Right renal cortex interstitium (tissue), 3 donors: ENCODE results near the gene KCNN3. TPM values are rescaled to one million over a fixed set of nuclear protein-coding genes. Genes with fewer than 3 reads are reported as not detected.

Experiments used
- DNase-seq, 3 donors: peaks; one replicate each; pipeline ENCODE4 v3.0.0-alpha.2; 2013; ENCODE audit warnings: low read depth in 3 of 3, low spot score in 2 of 3
- polyA plus RNA-seq, 3 donors: library from polyadenylated mRNA; unstranded; fragments of 120-200 nt; gene quantifications; one replicate each; pipeline ENCODE4 v1.2.1, GENCODE V29; 2013; ENCODE audit not compliant: insufficient read length in 3 of 3

Gene KCNN3
- polyA plus RNA-seq, 3 donors, result 2.0 to 2.8 (median 2.4) TPM

DNA sequence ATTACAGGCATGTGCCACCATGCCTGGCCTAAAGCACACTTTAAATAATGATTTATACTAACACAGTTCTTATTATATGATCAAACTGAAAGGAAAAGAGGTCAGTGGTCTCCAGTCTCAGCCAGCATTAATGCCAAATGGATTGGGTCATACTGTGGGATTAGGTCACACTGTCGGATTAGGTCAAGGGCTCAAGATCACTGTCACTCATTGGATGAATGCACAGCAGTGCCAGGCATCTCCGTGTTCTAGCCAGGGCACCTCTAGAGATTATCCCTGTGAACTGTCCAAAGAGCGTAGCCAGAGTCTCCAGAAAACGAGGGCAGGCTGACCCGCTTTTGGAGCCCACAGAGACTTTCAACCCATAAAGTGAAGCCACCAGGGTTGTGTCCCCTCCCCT is 70.9 kb downstream of the KCNN3 start:
- DNase-seq, result no peak

DNA sequence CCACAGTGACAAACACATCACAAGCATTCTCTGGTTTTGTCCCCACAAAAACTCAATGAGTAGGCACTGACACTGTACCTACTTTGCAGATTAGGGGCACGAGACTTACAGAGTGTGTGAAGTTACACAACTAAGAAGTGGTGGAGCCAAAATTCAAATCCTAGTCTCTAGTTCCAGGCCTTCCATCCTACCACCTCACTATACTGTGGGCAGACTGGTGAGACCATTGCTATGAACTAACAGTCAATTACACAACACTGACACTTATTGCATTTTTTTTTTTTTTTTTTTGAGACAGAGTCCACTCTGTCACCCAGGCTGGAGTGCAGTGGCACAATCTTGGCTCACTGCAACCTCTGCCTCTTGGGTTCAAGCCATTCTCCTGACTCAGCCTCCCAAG is 71.4 kb downstream of the KCNN3 start:
- no peak for DNase-seq

DNA sequence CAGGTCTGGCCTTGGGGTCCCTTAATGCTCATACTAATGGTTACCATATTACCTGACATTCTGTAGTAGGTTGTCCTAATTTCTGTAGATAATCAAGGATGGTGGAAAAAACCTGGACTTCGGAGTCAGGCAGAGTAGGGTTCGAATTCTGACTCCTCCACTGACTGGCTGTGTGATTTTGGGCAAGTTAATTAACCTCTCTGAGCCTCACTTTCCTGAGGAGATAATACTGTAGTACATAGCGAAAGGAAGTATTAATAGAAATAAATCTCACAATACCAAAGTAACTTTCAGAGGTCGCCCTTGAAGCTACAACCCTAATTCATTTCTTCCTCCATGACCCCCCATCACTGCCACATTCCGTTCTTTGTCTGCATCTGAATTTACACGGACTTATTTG is 72.9 kb downstream of the KCNN3 start:
- DNase-seq, result no peak

DNA sequence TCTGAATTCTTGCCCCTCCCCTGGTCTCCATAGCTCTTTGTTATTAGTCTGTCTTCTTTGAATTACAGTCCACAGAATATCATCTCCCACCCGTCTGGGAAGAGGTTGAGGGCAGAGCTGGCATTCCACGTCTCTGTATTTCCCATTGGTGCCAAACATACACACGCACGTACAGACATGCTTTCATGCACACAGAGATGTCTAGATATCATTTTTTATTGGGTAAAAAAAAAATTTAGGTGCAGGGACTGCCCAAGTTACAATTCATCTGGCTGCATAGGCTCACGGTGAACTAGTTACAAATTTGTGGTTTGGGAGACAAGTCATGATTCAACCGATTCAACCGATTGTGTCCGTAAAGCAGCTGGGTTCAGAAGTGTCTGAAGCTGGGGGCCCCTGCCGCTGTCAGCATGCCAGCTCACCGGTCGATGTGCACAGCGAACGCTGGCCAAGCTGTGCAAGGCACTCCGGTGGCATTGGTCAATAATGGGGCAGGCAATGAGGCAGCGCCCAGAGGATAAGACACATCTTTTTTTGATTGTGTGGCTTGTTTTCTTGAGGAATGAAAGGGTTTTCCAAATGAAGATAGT is 73.7 kb downstream of the KCNN3 start:
- DNase-seq, result no peak

DNA sequence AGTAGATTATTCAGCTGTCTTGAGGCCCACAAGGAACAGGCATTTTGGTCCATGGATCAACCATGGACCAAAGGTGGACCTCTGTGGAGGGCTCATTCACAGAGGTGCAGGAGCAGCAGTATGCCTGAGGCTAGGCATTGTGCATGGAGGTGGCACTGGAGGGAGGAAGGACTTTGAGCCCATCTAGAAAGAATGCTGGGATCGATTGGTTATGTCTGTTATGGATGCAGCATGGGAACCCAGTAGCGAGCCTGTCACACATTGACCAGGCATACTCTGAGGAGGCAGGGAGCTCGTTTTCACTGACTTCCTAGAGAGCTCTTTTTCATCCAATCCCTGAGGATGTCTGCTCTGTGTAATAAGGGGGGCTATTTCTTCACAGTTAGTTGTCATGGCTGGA is 75.5 kb downstream of the KCNN3 start:
- DNase-seq, result no peak

DNA sequence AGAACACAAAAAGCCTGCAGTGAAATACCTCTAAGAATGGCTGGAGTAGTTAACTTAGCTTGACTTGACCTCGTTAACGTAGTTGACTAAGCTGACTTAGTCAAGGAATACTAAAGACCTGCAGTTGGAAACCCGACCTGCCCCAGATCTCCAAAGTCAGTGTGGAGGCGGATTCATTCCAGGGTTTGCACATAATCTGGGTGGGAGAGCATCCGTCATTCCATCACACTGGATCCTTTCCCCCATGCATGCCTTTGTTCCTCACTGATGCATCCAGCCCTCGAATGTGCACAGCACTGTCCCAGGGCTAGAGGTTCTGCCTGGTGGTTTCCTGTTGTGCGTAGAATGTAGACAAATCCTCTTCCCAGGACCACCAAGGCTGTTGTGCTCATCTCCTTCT is 76.4 kb downstream of the KCNN3 start:
- DNase-seq, result no peak

DNA sequence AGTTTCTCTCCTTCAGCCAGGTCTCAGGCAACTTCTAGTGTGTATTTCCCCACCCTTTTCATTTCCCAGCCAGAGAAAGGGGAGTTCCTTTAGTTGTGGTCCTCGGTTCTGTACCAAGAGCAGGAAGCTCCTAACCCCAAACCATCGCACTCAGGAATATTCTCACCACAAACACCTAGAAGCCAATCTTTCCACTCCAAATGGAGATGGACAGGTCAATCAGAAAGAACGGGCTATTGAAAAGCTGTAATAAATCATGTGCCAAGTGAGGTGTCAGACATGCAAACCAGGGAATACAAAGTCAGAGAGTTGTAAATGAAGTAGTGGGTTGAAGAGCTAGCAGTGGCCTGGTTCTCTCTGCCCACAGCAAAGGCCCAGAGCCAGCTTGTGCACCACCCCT is 77.2 kb downstream of the KCNN3 start:
- DNase-seq, result no peak

DNA sequence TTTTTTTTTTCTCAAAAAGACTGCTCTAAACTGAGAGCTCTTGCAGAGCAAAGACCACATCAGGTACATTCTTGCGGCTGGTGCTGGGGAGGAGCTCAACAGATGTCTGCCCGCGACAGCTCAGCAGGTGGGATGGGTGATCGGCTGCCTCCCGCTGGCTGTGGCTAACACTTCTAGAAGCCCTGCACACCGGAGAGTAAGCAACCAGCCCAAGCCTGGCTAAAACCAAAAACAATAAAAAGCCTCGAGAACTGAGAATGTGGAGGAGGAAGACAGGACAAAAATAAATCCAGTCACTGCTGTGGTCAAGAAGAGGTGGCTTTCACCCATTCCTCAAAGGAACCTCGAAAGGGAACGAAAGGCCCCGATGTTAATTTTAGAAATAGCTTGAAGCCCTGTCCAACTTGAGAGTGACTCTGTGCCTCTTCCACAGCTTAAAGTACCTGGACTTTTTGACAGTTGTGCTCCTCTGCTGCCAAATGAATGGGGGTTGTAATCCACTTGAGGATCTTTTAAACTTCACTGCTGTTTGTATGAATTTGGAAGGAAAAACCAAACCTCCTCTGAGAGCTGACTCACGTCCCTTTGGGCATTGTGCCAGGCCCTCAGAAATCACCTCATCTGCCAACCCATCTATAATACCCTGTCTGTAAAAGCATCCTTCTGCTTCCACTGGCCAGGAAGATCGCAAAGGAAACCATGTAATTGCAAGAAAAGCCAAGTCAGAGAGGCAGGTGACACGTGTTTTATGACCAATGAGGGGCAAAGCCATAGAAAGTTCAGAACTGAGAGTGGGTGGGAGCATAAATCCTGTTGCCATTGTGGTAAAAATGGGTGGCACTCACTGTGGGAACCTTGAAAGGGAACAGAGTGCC is 78.6 kb downstream of the KCNN3 start:
- no peak for DNase-seq

DNA sequence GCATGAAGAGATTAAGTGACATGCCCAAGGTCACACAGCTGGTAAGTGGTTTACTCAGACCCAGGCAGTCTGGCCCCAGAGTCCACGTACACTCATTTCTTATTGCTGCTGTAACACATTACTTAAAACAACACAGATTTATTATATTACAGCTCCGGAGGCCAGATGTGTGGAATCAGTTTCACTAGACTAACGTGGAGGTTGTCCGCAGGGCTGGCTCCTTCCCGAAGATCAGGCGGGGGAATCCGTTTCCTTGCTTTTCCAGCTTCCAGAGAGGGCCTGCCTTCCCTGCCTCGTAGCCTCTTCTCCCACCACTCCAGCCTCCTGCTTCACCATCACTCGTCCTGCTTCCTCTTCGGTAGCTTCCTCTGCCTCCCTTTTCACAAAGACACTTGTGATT is 81.2 kb downstream of the KCNN3 start:
- DNase-seq, result no peak

DNA sequence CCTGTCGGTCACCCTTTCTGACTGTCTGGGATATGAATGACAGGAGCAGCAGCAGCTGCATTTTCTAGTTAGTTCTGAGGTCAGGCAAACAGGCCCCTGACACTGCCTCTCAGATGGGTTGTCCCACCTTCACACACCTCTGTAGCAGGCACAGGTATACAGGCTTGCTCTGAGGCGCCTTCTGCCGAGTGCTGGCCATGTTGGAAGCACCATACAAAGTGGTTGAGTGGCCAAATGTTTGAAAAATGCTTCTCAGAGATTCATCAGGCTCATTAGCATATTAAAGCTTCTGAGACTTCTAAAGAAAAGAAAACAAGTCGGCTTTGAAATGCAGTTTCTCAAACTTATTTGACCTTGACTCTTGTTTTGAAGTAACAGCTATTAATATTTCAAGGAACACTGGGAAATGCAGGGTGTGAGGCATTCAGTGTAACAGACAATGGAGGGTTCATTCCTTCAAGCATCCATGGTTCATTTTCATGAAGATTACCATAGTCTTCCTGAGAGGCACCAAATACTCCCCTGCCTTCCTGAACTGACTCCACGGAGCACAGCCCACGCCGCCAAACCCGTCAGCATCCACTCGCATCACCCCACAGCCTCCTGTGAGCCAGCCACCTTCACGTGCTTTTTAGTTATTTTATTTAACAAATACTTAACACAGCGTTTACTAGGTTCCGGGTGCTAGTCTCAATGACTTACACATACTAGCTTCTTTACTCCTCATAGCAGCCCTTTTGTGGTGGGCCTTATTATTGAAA is 81.8 kb downstream of the KCNN3 start:
- no peak for DNase-seq

DNA sequence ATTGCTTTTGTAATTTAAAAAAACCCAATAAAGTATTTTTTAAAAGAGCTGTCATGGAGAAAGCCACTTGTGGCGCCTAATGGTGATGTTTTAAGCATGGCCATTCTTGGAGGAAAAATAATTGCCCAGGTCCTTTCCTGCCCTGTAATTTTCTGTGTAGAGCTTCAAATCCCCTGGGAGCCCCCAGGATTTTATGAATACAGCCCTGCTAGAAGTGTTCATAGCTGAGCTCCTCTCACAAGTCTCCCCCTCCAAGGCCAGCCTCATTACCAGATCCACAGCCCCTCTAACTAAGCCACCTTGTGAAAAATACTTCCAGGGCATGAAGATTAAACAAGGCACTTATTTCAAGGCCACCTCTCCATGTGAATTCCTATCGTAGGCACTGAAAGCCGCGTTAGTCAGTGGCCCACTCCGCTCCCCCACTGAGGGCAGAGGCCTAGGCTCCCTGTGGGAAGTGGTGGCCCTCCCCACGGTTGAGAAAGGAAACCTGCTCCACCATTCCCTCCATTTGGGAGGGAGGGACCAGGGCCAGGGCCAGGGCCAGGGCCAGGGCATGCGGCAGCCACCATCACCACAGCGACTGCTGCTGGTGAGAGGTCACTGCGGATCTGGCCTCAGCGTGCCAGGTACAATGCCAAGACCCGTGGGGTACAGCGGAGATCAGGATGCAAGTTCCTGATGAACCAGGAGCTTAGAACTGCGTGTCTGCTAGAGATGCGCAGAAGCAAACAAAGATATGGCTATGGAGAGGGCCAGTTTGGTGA is 83.1 kb downstream of the KCNN3 start:
- no peak for DNase-seq

DNA sequence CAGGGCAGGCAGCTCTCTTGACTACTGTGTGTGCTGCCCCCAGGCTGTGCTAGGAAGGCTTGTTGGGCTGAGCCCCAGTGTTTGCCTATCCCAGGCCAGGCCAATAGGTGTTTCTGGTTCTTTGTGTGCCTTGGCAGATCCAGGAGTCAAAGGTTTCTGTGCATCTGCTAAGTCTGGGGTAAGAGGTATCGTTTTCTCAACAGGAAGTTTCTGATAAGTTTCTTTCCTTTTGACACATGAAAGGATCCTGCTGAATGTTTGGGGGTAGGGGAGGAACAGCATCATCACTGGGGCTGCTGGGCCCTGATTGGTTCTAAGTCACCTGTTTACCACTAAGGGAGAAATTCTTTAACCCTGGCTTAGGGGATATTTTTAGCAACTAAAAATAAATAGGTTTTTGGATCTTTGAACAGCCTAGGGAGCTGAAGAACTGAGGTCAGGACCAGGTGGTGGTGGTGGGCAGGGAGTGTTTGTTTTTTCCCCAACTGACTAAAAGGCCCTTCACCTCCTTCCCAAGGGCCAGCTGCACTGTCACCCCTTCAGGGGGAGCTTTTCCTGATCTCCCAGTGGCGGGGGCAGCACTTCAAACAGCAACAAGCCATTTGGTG is 85.1 kb downstream of the KCNN3 start:
- no peak for DNase-seq

DNA sequence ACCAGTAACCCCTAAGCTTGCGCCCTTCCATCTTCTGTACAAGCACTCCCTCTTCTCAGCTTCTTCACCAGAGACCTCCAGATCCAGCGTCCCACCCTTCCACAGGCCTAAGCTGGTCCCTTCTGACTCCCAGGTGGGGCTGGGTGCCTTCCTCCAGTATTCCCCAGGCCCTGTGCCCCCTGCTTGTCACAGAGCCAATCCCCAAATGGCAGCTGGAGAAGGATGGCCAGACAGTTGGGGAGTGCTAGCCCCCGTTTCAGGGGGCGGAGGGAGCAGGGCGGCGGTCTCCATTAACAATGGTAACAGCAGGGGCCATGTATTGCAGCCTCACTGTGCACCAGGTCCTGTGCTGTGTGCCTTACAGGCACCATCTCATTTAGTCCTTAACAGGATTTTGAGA is 85.7 kb downstream of the KCNN3 start:
- DNase-seq, result no peak

DNA sequence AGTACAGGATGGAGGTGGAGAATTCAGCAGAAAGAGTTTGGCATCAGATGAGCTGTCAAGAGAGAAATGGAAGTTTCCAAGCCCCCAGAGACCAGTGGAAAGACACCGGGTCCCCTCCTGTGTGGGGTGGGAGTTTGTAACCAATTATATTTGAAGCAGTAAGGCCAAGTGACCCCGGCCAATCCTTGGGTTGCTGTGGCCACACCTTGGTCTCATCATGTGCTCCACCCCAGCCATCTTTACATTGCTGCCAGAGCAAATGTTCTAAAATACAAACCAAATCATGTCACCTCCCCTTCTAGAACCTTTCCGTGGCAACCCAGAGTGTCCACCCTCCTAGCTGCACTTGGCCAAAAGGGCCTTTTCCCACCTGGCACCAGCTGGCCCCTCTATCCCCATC is 86.1 kb downstream of the KCNN3 start:
- DNase-seq, result no peak

DNA sequence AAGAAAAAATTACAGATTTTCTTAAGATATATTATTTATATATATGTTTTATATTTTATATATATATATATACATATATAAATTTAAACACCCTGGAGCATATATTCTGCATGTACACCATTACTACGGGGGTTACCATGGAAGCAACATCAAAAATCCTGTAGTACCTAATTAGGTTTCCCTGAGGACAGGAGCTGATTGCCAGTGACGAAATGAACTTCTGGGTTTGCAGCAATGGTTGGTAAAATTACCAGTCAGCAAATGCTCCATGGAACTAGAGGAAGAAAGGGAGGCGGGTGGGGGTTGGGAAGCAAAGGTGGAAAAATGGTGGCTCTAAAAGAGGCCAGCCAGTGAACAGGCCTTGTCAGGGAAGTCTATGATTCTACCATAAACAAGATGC is 89.5 kb downstream of the KCNN3 start:
- DNase-seq, result no peak

DNA sequence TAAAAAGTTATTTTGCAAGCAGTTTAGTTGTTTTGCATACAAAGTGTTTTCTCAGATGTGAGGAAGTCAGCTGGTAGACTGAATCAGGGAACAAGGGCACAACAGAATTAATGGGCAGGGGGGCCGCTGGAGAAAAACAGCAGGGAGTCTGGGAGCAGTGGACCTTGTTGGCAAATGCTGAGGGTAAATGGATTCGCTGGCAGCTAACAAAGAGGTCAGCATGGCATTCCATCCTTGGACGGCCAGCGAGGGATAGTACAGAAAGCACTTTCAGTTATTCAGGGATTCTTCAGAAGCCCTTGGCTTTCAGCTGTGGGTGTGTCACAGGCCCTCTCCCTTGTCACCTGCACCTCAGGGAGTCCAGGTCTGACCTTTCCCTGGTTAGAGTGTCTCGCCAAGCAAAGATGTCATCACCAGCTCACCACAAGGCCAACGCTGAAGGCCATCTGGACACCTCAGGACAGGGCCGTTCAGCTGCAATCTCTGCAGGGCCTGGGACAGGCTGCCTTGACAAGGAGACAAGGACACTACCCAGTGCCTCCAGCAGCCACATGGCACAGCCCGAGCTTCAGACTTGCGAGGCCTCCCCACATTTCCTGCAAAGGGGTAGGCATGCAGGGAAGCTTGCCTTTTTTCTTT is 90.4 kb downstream of the KCNN3 start:
- DNase-seq, result no peak

DNA sequence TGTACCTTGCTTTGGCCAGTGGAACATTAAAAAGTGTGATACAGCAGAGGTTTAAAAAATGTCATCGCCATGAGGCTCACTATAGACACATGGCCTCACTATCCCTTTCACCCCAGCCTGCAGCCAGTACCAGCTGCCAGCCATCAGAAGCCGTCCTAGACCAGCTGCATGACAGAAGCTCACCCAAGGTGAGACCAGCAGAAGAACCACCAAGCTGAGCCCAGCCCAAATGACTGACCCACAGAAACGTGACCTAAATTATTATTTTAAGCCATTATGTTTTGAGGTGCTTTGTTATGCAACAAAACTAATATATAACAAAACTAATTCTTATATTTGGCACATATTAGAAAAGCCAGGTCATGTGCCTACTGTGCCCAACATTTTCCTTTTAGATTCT is 91.1 kb downstream of the KCNN3 start:
- no peak for DNase-seq

DNA sequence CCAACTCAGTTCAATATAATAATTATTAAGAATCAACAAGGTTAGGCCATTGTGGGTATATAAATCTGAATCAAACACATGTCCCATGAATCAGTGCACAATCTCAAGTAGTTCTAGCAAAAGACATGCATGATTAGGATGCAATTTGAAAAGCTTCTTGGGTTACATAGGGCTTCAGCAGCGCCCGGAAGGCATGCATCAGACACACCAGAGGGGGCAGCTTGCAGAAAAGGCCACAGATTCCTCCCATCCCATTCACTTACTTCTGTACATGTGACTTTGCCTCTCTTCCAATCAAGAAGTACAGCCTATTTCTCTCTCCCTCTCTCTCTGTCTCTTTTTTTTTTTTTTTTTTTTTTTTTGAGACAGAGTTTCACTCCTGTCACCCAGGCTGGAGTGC is 91.8 kb downstream of the KCNN3 start:
- no peak for DNase-seq

DNA sequence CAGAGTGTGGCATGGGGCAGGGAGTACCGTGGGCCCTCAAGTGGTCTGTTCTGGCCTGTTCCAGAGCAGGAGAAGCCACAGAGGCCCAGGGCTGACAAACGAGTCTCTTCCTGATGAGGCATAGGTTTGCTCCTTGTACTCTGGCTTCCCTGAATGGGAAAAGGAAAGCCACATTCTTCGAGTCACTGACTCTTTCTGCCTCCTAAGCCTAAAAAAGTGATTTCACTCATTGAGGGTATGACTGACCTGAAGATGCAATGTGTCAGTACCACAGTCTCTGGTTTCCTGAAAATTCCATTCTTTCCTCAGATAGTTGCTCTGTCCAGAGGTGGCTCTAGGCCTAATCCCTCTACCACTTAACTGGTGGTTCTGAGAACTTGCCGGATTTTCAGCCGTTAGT is 92.3 kb downstream of the KCNN3 start:
- DNase-seq, result no peak

DNA sequence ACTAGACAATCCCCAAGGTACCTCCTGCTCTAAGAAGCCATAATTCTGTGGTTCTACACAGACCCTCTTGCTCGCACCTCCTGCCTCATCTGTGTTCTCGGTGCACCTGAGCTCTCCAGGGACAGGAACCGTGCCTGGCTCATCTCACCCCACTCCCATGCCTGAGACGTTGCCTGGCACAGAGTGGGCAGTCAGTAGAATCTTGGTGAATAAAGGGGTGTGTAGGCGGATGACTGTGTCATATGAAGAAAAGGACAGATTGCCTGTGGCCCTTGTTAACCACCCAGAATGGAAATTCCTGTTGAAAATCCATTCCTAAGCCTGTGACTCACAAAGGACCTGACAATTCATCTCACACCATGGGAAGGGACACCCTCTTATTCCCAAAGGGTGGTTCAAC is 92.9 kb downstream of the KCNN3 start:
- DNase-seq, result no peak
